Posterior vena cava (tissue), 2 donors: Measurements from ENCODE around the gene TNFRSF1B. TPM values are rescaled to one million over a fixed set of nuclear protein-coding genes. Genes with fewer than 3 reads are reported as not detected.

ENCODE experiments used
- DNase-seq: peaks from one replicate; pipeline ENCODE4 v3.0.0-alpha.2; 2020; ENCODE audit warnings: low spot score
- intact Hi-C, 2 donors: fragments of 100-400 bp; cut with DNase I; formaldehyde crosslinking; loops; one replicate each; pipeline versions ENCODE4 v1.14.1 to v1.14.2; 2022 to 2023
- total RNA-seq, 2 donors: library from RNA; stranded (reverse); fragmentation: NEBNext Ultra II Directional; extraction: Animal tissue kit (Norgen Biotek cat#: 25700); gene quantifications; one replicate each; pipeline ENCODE4 v1.2.1, GENCODE V29; 2021
- donor health status: DM: yes; HTN: yes; CAD: no.
- donor health status: DM: yes; HTN: yes; CAD: no.

Gene TNFRSF1B
- total RNA-seq, 2 donors from 2014 or later: 37.6 to 38.1 TPM

DNA sequence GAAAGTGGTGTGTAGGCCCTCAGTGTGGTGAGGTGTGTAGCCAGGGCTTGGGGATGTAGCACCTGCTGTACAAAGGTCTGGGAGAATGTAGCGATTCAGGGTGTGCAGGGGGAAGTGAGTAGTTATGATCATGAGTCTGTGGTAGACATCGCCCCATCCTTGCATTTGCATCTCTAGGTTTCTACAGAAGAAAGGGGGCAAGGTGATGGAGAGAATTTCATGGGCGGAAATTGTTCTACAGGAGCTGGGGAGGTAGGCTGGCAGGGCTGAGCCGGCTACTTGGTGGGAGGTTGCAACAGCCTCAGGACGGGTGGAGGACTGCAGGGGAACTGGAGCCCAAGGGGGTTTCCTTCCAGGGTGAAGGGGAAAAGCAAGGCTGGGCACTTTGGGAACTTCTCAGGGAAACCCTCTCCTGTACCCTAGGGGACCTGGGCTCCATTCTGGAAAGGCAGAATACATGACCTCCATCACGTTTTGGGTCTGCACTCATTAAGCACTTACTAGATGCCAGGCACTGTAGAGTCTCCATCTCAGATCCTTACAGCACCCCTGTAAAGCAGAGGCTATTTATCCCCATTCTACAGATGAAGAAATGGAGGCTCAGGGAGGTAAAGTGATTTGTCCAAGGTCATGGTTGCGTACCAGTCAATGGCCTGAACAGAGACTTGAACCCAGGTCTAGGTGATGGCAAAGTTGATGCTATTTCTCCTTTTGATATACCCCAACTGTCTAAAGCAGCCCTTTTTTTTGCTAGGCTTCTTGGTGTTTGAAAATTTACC lies 14.5 kb upstream of the TNFRSF1B start:
- intact Hi-C loops: no loop called here
- DNase-seq: no peak

DNA sequence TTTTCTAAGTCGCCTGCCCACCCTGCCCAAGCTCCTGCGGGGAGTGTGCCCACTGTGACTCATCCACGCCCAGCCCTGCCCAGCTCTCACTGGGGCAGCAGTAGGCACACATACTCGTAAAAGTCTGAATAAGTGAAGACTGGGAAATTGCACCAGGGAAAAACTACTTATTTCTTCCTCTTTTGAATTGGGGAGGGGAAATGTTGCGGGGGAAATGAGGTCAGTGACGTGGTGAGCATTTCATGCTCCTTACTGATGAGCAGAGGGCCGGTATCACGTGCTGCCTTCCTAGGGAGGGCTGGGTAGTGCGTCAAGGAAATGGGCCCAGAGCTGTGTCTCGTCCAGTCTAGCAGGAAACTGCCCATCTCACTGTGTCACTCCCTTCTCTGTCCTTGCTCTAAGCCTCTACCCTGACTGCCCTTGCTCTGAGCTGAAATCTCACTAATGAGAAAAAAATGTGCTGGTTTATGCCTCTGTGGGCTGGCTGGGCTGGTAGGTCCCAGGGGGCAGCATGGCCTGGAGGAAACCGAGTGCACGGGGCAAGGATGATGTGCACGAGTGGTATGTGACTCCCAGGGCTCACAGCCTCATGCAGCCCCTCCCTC lies 13.5 kb upstream of the TNFRSF1B start:
- DNase-seq: peak; percentile 92

DNA sequence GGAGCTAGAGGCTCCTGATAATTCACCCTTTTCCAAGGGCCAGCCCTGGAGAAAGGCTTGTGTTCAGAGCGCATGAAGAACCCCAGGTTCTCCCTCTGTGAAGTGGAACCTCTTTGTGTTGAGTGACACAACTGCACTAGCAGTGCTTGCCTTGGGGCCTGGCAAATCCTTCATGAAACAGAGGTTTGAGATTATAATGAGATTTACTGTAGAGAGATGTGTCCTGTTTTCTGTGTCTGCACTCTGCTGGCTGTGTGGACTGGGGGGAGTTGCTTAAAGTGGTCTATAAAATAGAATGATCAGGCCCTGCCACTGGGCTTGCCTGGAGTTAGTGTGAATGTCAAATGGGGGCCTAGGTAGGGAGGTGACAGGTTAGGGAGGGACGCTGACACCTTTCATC lies 11.5 kb upstream of the TNFRSF1B start:
- DNase-seq: no peak
- intact Hi-C loops: no loop called here

More for the DNA sequence above, 13.5 kb upstream of the TNFRSF1B start:
- intact Hi-C loops: no loop called here

DNA sequence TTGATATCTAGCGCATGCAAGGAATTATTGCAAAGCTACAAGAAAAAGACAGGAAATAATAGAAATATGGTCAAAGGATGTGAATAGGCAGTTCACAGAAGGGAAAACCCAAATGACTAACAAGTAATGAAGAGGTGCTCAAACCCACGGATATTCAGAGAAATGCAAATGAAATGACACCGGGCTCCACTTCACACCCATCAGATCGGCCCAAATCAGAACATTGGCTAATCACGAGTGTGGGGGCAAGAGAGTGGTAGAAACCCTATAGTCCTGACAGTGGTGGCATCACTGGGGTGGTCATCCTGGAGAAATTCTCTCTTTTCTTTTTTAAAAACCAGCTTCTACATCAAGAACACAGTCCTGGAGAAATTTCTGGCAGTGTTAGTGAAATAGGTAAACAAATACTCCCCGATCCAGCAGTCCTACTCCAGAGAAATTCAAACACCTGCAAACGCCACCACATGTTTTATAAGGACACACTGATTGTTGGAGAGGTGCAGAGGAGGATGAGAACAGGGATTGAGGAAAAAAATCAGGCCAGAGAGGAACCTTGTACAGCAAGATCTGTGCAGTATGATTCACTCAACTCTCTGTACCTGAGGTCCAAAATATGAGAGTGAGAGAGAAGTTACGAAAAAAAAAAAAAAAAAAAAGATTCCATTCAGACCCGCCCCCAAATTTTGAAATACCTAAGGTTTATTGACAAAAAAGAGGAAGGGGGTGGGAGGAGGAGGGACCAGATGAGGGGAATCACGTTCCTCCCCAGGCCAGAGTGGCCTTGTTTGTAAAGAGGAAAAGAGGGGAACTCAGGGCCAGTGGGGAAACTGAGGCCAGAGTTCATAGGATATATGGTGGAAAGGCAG lies 9.2 kb upstream of the TNFRSF1B start:
- intact Hi-C loops: no loop called here
- DNase-seq: no peak

DNA sequence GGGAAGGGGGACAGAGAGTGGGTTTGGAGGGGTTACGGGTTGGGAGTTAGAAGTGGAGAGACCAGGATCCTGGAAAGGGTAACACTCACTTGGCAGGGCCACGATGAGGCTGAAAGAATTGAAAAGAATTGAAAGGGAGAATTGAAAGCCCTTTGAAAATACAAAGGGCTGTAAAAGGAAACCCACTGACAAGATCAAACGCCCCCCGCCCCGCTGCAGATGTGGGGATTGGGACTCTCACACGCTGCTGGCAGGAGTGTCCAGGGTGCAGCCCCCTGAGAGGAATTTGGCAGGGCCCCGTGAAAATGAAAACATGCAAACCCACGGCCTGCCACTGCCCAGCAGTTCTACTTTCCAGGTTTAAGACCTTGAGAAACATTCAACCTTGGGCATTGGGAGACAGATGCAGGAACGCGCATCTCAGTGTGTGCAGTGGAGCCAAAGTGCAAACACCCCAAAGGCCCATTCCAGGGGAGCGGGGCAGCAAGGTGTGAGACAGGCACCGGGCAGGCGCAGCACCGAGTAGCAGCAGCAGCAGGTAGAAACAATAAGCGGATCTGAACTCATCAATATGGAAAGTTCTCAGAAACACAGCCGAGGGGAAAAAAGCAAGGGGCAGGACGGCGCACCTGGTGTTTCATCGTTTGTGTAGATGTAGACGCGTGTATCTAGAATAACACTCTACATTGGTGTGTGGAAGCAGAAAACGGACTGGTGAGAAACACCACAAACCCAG lies 8.3 kb upstream of the TNFRSF1B start:
- intact Hi-C loops: no loop called here
- no peak for DNase-seq

DNA sequence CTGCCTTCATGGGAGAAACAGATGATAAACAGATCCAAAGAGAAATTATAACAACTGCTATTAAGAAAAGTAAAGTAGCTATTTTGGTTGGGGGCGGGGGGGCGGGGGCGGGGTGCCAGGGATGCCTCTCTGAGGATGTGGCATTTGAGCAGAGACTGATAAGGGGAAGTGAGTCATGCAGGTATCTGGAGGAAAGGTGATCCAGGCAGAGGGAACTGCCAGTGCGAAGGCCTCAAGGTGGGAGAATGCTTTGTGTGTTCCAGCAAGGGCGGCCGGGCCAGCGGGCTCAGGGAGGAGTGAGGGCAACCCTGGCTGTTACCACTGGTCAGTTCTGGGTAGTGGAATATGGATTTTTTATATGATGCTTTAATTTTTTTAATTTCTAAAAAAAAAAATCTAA lies 7.0 kb upstream of the TNFRSF1B start:
- intact Hi-C loops: no loop called here
- no peak for DNase-seq

DNA sequence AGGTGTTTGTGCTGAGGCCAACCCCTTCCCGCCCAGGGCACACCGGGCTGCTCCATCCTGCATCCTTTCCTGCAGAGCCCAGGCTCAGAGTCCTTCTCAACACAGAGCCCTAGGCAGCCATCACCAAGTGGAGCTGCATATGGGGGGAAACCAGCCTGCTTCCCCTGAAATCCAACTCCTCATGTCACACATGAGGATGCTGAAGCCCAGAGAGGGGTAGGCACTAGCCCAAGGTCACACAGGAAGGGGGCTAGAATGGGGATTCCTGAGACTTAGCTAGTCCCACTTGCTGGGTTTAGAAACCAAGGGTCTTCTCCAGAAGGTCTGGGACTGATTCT lies 5.5 kb upstream of the TNFRSF1B start:
- intact Hi-C loops: no loop called here
- DNase-seq: no peak

DNA sequence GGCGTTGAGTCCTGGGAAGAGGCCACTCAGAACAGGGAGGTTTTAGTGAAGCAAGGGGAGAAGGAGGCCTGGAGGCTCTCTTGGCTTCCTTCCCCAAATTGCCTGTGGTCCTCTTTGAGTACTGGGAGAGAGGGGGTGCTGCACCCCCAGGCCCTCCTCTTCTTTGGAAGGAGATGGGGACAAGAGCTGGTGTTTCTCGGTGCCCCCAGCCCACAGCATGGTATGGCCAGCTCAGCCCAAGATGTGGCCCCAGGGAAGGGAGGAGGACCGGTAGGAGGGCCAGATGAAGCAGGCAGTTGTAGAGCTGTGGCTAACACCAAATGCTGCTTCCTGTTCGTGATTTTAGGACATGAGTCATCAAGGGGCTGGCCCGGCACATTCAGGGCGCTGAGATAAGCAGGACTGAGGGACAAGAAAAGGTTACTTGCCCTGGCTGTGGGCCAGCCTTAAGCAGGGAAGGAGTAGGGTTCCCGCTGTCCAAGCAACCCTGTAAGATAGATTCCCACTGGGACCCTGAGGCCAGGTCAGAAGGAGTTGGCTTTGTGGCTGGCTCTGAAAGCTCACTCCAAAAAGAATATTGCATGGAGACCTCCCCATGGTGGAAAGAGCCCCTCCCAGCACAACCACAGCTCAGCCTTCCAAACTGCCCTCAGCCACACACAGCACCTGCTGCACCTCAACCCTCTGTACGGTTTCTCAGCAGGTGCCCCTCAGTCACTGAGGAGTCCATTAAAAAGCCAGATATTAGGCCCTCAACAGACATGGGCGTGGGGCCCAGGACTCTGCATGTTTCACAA lies 4.9 kb upstream of the TNFRSF1B start:
- peak; percentile 97 for DNase-seq
- intact Hi-C loops: no loop called here

DNA sequence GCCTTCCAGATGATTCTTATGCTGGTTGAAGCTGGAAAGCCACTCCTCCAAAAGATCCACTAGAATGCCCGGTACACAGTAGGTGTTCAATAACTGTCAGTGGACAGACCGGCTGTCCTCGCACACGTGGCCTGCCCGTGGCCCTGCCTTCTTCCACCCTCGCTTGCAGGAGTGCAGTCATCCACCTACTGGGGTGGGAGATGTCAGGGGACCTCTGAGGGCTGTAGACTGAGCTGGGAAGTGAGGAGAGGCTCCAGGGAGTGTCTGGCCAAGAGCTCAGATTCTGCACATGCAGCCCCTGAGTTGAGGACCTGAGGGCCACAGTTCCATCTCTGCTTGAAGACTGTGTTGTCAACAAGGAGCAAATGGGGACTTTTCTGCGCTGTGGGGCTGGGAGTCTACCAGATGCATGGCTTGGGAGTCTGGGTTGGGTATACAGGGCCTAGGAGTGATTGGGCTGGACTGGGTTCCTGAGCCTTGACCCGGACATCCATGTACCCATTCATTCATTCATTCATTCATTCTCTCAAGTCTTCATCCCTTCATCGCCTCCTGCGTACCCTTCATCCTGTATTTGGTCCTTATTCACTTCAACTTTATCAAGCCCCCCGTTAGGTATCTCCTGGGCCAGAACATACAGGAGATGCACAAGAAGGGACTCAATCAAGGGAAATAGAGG lies 4.2 kb upstream of the TNFRSF1B start:
- intact Hi-C loops: no loop called here
- no peak for DNase-seq

DNA sequence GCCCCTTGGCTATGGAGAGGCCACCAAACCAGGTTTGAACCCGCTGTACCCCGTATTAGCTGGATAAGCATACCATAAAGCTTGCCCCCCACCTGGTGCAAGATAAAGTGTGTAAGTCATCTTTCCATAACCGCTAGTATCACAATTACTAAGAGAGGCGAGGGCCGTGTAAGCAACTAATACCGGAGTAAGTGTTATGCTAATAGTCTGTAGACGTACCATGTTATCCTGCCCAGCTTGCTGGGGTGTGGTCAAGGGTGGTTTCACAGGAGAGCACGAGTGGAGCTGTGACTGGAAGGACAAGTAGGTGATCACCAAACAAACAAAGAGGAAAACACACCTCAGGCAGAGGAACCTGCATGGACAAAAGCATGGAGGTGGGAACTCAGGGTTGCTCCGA lies 3.6 kb upstream of the TNFRSF1B start:
- intact Hi-C loops: no loop called here
- DNase-seq: no peak

DNA sequence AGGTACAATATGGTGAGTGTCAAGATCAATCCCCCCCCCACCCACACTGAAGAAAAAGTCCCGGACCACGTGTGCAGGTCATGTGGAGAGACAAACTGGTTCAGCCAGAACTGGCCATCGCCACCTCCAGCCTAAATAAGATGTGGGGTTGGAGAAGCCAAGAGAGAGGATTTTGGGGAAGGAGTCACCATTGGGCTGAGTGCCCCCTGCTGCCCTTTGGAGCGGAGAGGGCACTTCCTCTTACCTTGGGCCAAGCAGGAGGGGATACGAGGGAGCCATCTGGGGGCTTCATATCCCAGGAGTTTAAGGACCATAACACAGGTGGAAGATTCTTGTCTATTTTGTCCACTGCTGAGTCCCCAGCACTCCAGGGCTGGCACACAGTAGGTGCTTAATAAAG lies 2.6 kb upstream of the TNFRSF1B start:
- DNase-seq: no peak
- intact Hi-C loops: no loop called here

DNA sequence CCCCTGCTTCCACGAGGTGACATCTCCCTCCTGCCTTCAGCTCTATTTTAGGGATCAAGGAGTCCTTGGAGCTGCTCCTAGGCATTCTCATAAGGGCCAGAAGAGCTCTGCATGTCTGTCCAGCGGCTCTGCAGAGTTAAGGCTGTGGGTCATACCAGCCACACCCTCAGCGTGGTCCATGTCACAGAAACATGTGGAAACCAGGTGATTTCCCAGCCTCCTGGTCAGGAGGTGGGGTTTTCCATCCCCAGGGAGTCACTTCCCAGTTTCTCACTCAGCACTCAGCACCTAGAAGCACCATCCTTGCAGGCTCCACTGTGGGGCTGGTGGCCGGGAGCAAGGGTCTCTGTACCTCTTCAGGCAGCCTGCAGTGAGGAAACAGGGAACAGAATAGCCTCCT lies 1.4 kb upstream of the TNFRSF1B start:
- no peak for DNase-seq

DNA sequence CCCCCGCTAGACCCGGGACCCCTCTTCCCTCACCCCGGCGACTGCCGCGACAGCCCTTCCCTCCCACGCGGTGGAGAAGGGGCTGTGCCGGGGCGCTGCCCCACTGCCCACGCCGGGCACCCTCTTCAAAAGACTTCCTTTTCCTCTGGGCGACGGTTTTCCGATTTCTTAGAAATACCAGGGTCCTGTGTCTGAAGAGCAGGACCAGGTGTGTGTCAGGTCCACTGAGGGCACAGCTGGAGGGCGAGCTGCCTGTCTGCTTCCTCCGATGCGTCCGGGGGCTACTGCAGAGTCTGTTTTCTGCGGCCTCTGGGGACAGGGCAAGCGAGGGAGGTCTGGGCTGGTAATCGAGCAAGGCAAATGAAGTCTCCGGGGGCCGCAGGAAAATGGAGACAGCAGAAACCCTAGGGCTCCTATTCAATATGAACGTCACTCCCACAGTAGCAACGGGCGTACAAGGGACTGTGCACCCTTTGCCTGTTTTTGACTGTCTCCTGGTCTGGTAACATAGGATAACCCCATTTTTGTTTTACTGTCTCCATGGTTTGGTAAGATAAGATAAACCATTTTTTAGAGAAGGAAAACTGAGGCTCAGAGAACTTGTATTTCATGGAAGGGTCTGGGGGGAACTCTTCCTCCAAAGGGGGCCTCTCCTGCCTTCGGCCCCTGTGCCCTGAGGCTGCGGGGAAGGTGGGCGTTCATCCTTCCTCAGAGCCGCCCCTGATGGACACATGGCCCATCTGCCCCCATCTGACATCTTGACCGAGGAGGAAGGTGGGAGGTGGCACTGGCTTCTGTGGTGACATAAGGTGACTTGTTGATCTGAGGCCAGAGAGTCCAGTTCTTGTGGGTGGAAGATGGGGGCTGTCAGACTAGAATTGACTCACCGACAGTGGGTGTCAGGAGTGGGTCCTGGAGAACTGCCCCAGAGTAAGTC lies 970 bp downstream of the TNFRSF1B start:
- intact Hi-C loops: no loop called here
- DNase-seq: no peak

More for the DNA sequence above, 1.4 kb upstream of the TNFRSF1B start:
- intact Hi-C loops: no loop called here

DNA sequence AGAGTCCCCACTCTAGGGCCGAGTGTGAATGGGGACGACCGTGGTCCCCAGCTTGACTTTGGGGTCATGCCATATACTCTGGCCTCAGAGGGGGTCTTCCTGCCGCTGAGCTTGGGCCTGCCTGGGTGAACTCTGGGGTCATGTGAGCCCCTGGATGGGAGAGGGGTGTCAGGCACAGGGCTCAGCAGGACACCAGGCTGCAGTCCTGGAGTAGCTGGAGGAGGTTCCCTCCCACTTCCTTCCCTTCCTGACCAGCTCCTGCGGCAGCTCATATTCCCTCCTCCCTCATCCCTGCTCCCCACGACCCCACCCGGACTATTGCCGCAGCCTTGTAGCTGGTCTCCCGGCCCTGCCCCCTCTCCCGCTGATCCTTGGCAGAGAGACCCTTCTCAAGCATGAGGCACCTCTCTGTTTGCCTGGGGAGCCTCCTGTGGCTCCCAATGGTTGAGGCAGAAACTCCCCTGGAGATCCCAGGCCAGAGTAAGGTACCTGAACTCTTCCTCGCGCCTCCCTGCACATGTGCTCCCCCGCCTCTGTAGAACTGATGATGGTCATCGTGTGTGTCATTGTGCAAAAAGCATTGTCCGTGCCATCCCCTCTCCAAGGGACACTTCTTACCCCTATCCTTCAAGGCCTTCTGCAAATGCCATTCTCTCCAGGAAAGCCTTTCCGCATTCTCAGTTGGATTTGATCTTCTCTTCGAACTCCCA lies 1.8 kb downstream of the TNFRSF1B start:
- DNase-seq: no peak
- intact Hi-C loops: no loop called here

DNA sequence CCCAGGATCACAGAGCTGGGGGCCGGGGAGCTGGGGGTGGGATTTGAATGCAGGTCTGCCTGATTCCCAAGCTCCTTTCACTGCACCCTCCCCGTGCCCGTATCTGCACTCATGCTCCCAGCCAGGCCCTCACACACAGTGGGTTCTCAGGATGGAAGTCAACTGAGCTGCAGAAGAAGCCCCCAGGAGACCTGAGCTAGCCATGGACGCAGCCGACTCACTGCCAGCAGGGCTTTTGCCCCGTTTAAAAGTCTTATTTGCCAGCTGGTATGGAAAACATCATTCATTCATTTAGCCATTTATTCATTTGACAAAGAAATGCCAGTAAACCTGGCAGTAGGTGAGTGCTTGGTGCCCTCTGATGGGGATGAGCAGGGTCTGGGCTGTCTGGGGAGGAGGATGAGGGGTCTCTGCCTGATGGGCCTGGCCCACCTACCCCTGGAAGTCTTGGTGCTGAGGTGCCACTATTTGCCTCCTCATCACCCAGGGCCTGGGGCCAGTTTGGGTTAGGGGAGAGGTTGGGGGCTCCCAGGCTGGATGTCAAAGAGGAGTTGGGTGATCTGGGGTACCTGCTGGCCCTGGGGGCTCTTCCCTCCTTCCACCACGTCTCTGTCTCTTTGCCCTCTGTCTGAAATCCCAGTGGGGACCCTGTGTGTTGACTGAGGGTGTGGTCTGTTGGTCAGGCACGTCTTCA lies 2.8 kb downstream of the TNFRSF1B start:
- intact Hi-C loops: no loop called here

DNA sequence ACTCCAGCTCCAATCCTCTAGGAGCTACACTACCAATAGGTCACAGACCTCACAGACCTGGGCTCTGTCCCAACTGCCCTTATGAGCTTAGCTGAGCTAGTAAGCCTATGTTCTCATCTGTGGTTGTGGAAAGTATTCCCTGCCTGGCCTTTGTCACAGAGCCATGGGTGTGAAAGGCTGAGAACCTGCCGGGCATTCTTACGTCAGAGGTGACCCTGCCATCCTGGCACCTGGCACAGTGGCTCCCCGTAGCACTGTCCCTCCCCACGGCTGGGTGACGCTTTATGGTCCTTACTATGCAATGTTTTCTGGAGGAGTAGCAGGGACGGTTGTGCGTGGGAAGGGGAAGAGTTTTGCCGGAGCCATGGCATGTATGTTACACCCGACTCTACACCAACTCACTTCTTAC lies 3.5 kb downstream of the TNFRSF1B start:
- intact Hi-C loops: no loop called here
- no peak for DNase-seq

More for the DNA sequence above, 2.8 kb downstream of the TNFRSF1B start:
- DNase-seq: no peak
